Brain pericyte (primary cell): ENCODE measurements around the gene CDX1.

Experiments
- DNase-seq: peaks from one replicate; pipeline ENCODE4 v3.0.0-alpha.2; 2012; ENCODE audit warnings: low read depth, low spot score

CDX1 gene

GRCh38 chr5:150166650-150167511 lies at the start of gene CDX1:
TSS of gene CDX1 (plus strand) at chr5:150166778. CDS start at chr5:150166877, 99 bp downstream.
- no peak for DNase-seq

GRCh38 chr5:150117945-150118560 lies 48.5 kb upstream of the CDX1 start:
- DNase-seq = no peak

DNA sequence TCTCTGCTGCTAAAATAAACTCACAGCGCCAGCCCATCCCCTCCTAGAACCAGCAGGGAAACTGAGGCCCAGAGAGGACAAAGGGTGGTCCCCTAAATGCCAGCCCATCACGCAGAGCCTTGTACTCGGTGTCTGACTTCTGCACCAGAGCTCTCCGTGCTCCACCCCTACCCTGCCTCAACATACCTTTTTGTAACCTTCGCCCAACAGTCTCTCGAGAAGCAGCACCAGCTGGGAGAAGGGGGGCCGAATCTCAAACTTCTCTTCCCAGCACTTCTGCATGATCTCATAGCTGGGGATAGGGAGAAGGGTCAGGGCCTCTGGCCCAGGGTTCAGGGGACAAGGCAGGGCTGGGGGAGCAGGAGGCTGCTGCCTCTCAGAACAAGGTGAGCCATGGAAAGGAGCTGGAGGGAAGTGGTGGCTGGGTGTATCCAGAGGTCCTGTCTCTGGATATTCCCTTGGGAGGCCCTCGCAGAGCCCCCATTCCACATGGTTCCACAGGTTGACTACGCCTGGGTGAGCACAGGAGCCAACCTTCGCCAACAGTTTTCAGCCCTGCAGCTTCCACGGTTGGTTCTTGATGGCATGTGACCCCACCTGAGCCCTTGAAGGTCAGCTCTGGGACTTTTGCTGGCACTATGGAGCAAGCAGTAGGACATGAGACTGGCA lies 47.9 kb upstream of the CDX1 start:
- no peak for DNase-seq

- no peak for DNase-seq
These were observed 47.0 kb upstream of the CDX1 start for GRCh38 chr5:150119421-150120061.

GRCh38 chr5:150120062-150120441 lies 46.5 kb upstream of the CDX1 start:
- no peak for DNase-seq

DNA sequence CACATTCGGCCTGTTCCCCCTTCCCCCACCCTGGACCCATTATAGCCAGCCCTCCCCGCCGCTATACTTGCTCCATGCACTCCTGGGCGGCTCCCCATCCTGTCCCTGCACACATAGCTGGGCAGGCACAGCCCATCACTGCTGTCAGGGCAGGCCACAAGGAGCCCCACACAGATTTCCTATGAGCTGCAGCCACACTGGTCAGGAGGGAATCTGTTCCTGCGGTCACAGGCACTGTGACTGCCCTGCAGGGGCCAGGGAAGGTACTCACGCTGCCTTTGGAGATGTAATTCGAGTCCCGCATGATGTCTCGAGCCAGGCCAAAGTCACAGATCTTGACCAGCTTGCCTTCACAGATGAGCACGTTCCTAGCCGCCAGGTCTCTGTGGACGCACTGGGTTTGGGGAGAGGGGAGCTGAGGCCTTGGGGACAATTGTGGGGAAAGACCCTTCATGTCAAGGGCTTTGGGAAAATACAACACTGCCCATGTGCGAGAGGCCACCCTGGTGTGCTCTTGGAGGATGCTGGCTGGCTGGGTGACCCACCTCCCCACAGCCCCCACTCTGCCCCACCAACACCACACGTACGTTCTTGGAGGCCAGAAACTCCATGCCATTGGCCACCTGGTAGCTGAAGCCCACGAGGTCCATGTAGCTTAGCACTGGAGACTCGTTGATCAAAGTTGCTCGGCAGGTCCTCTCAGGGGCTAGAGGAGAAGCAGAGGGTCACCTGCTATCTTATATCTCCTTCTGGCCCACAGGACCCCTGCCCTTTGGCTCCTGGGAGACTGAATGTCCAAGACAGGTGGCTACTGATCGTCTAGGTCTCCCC lies 45.7 kb upstream of the CDX1 start:
- no peak for DNase-seq

GRCh38 chr5:150121448-150122157 lies 45.0 kb upstream of the CDX1 start:
- no peak for DNase-seq

- no peak for DNase-seq
These were observed 44.4 kb upstream of the CDX1 start for GRCh38 chr5:150122158-150122510.

- no peak for DNase-seq
These were observed 43.8 kb upstream of the CDX1 start for GRCh38 chr5:150122536-150123481.

GRCh38 chr5:150123542-150123941 lies 43.0 kb upstream of the CDX1 start:
- DNase-seq = no peak

GRCh38 chr5:150124111-150124557 lies 42.4 kb upstream of the CDX1 start:
- DNase-seq = no peak

DNA sequence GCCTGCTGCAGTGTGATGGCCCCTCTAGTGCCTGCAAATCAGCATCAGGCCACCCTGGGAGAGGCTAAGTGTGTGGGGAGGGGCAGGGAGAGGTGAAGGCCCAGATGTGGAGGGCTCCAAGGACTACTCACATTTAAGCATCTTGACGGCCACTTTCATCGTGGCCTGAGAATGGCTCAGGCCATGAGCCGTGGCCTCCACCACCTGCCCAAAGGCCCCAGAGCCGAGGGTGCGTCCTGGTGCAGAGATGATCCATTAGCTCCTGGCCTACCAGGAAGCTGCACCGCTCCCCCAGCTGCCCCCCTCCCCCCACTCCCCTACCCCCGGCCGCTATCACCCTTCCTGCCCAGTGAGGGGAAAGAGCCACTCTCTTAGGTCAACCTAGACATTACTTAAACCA lies 42.0 kb upstream of the CDX1 start:
- no peak for DNase-seq

DNA sequence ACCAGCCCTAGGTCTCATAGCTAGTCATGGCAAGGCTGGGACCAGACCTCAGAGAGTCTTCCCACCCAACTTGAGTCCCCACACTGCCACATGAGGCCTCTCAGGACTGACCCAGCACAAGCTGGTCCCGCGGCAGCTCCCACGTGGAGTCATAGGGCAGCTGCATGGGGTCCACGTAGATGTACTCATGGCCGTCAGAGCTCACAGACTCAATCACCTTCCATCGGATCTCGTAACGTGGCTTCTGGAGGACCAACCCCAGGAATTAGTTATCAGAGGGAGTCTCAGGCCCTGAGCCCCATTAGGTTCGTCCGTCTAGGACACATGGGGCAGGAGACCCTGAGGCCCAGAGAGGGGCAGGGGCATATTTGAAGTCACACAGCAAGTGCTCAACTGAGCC lies 41.2 kb upstream of the CDX1 start:
- DNase-seq = no peak

DNA sequence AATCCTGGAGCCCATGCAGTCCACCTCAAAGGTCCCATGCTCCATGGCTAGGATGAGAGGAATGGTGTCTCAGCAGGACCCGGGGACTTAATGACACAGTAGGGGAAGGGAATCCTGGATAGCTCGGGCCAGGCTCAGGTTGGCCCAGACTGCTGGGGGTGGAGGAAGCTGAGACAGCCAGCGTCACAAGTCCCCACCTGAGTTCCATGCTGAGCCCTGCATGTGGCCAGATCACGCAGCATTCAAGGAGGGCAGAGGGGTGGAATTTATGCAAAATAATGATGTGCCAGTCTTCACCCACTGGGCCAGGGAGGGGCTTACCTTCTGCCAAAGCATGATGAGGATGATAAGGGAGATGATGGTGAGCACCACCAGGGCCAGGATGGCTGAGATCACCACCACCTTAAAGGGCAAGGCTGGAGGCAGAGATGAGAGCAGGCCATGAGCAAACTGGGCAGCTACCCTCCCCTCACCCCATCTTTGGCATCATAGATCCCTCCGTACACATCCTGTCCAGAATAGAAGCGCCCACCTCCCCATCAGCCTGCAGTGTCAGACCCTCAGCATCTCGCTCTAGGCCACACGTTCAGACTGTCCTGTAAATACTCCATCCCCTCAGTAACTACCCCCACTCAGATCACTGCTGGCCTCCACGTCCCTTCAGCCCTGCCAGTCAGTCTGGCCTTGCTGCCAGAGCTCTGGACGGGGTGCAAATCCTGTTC lies 40.2 kb upstream of the CDX1 start:
- no peak for DNase-seq

- DNase-seq = no peak
These were observed 39.7 kb upstream of the CDX1 start for GRCh38 chr5:150126921-150127265.

GRCh38 chr5:150129454-150129812 lies 37.1 kb upstream of the CDX1 start:
- DNase-seq = no peak

DNA sequence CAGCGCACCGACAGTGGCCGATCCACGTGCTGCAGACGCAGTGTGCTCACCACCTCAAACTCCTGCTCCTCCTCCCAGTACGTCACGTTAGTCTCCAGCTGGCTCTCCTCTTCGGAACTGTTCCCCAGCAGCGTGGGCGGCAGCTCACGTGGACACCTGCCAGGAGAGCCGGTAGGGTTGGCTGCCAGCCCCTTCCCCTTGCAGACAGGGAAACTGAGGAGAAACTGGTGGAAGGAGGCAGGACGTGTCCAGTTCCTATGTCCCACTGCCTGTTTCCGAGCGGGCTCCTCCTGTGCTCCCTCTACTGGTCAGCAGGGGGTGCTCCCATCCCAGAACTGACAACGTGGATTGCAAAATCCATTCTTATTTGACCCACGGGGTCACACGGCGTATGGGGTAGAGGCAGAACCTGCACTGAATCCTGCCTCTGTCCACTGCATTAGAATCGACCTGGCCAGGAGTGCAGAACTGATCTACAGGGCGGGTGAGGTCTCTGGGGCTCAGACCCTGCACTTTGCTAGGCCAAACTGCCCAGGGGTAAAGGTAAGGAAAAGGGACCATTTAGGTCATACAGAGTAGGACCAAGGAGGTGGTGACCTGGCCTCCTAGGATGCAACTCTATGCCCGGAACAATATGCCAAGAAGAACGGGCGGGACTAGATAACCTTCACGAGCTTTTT lies 36.6 kb upstream of the CDX1 start:
- DNase-seq = no peak

- DNase-seq = no peak
These were observed 36.1 kb upstream of the CDX1 start for GRCh38 chr5:150130493-150130922.
